ENCODE measurements around the gene PNISR.
A peak's percentile ranks its signal among the peaks of the same experiment; 100 is the strongest.

Gene PNISR

DNA sequence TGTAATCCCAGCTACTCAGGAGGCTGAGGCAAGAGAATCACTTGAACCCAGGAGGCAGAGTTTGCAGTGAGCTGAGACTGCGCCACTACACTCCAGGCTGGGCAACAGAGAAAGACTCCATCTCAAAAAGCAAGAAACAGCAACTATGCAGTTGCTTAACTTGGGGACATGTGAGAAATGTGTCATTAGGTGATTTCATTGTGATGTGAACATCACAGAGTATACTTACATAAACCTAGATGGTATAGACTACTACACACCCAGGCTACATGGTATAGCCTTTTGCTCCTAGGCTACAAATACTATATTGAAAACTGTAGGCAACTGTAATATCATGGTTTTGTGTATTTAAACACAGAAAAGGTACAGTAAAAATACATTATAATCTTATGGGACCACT, 27.8 kb downstream of the PNISR start:
- DNase-seq = no peak

DNA sequence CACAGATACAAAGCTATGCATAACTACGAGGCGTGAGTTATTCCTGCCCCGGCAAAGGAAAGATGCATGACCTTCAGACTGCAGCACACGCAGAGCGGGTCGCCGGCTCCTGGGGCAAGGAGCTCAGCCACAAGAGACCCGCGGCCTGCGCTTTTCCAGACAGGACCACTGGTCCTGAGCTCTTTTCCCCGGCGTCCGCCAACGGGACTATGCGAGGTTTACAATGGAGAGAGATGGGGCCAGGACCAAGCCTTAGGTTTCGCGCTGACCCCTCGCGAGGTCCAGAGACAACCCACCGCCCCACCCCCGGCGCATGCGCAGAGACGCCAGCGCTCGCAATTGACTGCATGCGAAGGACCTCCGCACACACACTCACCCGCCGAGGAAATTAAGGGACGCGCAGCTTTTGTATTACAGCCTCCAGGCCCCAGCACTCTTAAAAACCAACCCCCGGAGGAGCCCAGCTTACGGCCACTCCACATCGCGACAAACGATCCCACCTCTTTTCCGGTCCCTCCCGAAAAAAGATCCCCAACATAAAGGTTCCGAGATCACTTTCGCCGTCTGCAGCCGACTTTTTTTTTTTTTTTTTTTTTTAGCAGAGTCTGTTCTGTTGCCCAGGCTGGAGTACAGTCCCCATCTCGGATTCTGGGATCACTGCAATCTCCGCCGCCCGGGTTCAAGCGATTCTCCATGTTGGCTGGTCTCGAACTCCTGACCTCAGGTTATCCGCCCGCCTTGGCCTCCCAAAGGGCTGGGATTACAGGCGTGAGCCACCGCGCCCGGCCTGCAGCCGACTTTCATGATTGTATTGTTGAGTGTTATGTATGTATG, 31.2 kb downstream of the PNISR start, which contains the start of gene COQ3:
Gene COQ3, minus strand, starts transcription at position 498 of the 834 bp plus-strand sequence. Its CDS starts 16 bp downstream, at position 482.
- DNase-seq = peak; percentile 50 to 62

DNA sequence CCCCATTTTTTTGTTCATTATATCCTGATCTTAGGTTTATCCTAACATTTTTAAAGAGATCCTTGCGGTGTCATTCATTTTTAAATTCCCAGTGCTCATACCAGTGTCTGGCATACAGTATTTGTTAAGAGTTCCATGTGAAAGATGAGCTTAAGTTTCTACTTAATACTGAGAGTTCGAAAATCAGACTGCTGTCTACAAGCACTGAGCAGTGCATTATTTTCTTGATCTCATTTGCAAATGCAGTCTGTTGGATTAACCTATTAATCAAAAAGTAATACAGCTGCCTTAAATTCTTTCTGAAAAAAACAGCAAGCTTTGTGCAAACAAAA, 31.8 kb downstream of the PNISR start:
- no peak for DNase-seq

DNA sequence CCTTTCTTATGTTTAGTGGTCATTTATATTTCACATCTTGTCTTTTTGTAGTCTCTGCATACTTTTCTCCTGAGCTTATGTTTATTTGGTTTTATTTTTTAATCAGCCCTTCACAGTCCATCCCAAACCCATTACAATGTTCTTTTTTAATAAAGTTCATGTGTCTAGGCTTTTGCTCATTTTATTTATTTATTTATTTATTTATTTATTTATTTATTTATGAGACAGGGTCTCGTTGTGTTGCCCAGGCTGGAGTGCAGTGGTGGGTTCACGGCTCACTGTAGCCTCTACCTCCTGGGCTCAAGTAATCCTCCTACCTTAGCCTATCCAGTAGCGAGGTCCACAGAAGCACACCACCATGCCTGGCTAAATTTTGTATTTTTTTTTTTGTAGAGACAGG, 34.2 kb downstream of the PNISR start:
- DNase-seq = no peak

DNA sequence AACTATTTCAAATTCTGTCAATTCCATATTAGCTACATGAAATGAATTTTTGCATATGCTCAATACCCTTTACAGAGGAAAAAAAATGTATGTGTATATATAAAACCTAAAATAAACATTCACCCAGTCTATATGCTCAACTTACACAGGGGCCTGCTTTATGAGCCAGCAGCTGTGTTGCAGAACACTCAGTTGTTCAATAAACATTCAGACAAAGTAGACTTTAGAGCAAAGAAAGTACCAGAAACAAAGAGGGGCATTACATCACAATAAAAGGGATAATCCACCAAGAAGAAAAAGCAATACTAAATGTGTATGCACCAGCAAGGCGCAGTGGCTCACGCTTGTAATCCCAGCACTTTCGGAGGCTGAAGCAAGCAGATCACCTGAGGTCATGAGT, 40.6 kb downstream of the PNISR start:
- no peak for DNase-seq

DNA sequence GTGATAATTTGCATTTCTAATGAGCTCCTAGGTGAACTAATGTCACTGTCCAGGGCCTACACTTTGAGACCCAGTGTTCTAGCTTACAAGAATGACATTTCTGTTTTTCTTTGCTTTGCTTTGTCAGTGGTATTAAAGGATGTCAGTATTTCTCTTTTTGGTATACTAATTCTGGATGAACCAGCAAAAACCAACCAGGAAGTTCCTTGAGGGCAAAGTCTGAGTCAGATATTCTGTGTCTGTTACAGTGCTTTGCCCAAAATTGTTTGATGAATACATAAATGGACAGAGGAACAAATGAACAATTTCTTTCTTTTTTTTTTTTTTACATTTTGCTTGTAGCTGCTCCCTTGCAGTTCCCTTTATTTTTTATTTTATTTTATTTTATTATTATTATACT, 46.5 kb downstream of the PNISR start:
- no peak for DNase-seq

DNA sequence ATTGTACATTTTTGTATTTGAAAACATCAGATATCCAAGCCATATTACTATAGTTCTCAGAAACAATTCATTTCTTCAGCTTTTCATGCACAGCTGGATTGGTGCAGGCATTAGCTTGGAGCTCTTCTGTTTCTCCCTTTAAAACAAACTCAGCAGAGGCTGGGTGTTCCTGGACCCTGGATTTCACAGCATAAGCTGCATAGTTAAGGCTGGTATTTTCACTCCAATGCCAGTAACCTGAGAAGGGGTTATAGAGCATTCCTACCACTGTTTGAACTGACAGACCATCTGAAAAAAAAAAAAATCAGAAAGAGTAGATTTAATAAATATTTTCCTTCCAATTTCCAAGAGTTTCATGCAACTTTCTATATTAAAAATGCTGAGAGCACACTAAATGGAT, 55.6 kb downstream of the PNISR start:
- DNase-seq = no peak

DNA sequence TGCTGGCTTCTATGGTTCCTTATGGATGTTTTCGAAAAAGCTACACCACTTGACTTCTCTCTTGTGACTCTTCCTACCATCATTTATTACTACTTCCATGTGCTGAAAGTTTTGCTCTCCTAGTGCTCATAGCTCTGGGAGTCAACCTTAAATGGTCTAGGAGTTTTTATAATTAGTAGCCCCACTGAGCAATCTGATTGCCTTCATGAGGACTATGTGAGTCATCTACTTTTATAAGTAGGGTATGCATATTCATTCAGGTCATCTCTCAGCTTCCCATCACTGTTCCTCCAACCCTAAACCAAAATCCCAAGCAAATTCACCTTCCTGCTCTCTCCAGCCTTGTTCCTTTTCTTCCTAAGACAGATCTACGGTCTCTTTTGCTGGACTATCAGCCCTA, 58.3 kb downstream of the PNISR start:
- DNase-seq = no peak

DNA sequence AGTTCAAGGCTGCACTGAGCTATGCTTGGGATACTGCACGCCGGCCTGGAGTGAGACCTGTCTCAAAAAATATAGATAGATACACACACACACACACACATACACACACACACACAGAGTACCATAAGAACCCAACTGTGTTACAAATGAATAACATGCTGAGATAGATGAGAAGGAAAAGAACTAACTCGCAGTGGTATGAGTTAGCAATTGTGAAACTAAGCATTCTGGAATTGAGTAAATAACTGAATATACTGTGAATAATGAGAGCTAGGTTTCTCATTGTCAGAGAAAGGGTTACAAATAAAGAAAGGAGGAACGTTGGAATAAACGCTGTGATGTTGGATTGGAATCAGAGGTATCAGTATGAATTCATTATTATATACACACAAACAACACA, 61.1 kb downstream of the PNISR start:
- DNase-seq = no peak

DNA sequence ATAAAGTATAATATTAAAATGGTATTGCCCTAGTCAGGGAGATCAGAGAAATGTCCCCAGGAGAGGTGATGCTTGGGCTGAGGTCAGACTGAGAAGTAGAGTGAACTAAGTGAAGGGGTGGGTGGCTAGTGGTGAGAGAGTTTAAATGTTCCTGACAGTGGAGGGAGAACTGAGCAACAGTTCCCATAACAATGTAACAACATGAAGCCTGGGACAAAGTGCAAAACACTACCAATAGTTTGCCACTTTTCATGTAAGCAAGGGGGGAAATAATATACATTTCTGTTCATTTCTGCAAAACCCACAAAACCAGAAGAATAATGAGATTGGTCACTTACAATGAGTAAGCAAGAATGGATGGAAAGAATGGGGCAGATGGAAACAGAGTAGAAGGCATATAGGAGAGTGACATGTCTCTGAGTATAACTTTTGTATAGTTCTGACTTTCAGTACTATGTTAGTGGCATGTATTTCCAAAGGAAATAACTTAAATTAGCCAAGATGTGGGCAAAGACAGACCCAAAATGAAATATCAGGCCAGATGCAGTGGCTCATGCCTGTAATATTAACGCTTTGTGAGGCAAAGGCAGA, 62.3 kb downstream of the PNISR start:
- no peak for DNase-seq

DNA sequence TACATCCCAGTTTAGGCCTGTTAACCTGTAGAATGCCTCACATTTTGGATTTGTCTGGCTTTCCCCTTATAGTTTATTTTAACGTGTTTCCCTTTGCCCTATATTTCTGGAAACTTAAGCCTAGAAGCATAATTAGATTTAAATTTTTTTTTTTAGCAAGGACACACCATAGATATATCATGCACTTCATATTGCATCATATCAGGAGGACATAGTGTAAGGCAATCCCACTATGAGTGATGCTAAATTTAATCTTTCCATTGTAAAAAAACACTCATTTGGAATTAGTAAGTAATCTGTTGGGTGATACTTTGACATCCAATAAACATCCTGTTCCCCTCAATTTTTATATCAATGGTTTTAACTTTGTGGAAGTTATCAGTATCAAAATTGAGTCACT, 65.3 kb downstream of the PNISR start:
- DNase-seq = no peak

DNA sequence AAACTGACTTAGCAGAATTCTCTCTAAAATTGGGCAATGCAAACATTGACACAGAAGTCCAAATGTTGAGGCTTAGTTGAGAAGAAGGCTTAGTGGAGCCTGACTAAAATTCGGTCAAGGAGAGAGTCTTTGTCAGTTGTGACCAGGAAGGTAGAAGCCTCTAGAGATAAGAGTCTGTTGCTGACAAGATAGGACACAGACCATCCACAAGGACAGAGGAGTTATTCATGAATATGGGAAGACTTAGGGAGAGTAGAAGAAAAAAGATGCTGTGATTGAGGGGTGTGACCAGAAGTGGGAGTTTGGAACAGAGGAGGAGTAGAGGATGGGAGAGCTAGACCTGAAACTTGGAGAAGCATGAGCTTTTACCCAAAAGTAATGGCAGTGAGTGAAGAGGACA, 68.5 kb downstream of the PNISR start:
- DNase-seq = no peak

DNA sequence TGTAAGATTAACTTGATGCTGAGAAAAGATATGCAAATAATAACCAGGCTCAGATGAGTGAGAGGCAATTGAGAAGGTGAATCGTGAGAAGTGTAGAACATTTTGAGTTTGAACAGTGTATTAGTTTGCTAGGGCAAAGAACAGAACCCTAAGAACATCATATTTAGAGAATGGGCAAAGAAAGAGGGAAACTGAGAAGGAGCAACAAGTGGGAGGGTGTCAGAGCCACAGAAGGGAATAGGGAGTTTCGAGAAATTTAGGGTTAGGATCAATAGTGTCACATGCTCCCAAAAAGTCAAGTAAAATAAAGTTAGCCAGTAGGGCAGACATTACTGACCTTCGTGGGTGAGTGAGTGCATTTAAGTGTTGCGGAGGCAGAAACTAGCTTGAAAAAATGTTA, 70.1 kb downstream of the PNISR start:
- DNase-seq = no peak

DNA sequence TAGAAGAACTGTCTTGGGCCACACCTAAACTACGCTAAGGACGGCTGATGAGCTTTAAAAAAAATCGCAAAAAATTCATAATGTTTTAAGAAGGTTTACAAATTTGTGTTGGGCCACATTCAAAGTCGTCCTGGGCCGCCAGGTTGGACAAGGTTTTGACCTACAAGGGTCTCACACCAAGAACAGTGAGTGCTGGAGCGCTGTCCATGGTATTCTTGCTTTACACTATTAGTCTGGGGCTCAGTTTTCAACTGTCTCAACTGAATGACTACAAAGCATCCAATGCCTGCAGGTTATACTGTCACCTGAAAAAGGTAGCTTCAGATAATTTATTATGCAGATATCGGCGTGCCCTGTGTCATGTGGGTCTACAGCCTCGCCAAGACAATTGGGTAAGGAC, 72.0 kb downstream of the PNISR start:
- no peak for DNase-seq

DNA sequence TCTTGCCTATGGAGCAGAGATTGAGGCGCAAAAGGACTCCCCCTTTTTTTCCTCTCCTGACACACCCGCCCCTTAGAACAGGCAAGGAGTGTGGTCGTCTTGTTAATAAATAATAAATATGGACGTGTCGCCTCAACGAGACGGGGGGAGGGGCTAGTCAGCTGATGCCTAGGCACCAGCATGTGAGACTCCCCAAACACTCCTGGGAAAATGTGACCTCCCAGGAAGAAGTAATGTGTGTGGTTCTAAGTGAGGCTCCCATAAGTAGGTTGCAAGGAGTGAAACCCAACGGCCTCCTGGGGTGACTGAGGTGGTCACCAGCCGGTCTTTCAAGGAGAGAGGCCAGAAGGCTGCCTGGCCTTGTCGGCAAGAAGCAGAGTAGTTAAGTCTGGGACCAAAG, 74.5 kb downstream of the PNISR start:
- no peak for DNase-seq

DNA sequence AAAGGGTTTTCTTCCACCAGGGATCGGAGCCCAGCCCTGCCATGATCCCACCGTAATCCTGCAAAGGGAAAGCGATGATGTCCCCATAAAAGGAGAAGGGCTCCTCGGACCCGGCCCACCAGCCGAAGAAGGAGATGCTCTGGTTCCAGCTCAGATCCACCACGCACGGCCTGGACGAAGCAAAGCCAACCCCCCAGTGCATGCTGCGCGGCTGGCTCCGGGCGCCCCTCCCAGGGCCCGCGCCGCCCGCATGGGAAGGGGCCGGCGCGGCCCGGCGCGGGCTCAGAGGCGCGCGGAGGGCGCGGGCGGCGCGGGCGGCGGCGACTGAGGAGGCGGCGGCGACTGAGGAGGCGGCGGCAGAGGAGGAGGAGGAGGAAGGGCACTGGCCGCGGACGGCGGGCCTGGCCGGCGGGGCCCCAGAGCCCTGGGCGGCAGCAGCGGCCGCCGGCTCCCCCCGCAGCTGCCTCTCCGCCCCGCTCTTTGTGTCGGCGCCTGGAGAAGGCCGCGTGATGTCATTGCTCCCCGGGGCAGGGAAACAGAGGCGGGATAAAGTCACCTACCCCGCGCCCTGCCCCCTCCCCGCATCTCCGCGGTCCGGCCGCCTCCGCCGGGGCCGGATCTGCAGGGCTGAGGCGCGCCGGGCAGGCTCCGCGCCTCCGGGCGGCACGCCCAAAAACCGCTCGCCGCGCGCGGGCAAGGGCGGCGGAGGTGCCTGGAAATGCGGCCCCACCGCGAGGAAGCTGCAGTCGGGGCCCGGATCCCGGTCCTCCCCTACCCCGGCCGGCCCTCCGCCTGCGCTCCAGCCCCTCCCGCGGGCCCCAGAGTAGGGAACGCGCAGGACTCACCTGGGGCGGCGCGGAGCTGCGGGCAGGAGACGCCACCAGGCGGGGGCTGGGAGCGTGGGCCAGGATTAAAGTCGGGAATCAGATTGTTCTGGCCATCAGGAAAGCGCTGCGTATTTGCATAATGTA, 75.7 kb downstream of the PNISR start, which contains the start of gene FAXC:
Gene FAXC, minus strand, starts transcription at position 504 of the 971 bp plus-strand sequence. Its CDS starts 302 bp downstream, at position 202.
- no peak for DNase-seq

DNA sequence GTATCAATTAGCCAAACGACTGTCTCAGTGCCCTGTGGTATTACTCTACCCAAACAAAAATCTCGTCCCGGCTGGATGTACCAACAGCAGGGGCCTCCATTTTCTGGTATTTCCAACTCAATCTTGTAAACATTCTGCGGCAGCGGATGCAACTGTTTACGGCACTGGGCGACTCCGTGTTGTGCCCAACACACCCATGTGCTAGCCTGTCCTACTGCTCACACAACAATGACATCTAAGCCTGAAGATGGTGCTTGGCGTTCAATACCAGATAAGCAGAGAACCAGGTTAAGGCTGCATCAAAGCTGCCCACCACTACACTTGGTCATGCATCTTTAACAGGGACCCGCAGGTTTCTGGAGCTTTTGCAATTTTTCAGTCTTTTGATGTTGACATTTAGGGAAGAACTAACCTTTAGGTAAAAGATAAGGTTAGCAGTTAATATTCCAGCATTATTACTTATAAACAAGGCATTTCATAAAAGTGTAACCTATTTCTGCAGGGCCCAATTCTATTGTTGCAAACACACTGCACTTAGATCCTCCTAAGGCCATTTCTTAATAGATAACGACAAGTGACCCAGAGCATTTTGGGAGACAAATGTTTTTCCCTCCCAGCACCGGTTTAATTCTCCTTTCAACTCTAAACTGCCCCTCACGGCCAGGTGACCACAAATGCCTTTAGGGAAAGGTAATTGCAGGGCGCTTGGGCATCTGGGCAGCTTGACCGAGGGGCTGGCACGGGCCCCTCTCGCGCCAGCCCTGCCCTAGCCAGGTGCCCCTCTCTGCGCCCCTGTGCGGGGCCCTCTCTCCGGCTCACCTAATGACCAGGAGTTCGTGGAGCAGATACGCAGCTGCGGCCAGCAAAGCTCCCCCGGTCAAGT, 76.6 kb downstream of the PNISR start:
- DNase-seq = no peak

Data from stimulated activated CD4-positive, alpha-beta T cell treated with anti-CD3 and anti-CD28 coated beads, Interleukin-4, amount 100 ng/mL, for 4 hours (primary cell).